Putamen (tissue), 1 donor: ENCODE data around the gene TMEM255B.
"Not testable (repeated sequence)": the region's sequence is repeated elsewhere in the genome, so short reads cannot be mapped to it uniquely, and the experiment has no call there.

Experiments used
- DNase-seq: peaks from one replicate; pipeline ENCODE4 v3.0.0-alpha.2; 2016; ENCODE audit warnings: low spot score

The TMEM255B gene

GRCh38 chr13:113758651-113759524 lies at the start of gene TMEM255B:
Gene TMEM255B, plus strand, starts transcription at chr13:113759226. Its CDS starts 44 bp downstream, at chr13:113759270.
- DNase-seq, result peak; percentile 56

GRCh38 chr13:113722921-113723320 lies 36.1 kb upstream of the TMEM255B start:
- DNase-seq, result no peak

GRCh38 chr13:113723410-113724015 lies 35.5 kb upstream of the TMEM255B start:
- no peak for DNase-seq

- DNase-seq, result no peak
Observed at GRCh38 chr13:113724016-113724758, 34.8 kb upstream of the TMEM255B start.

GRCh38 chr13:113724780-113725315 lies 34.2 kb upstream of the TMEM255B start:
- peak; percentile 77 for DNase-seq

- not testable (repeated sequence) for DNase-seq
Observed at GRCh38 chr13:113725329-113726105, 33.5 kb upstream of the TMEM255B start.

GRCh38 chr13:113726106-113726821 lies 32.8 kb upstream of the TMEM255B start:
- peak; percentile 46 for DNase-seq

- no peak for DNase-seq
Observed at GRCh38 chr13:113726961-113727411, 32.0 kb upstream of the TMEM255B start.

GRCh38 chr13:113728571-113729054 lies 30.4 kb upstream of the TMEM255B start:
- no peak for DNase-seq

- DNase-seq, result no peak
Observed at GRCh38 chr13:113729187-113730019, 29.6 kb upstream of the TMEM255B start.

- DNase-seq, result no peak
Observed at GRCh38 chr13:113730258-113730691, 28.8 kb upstream of the TMEM255B start.

GRCh38 chr13:113730831-113731191 lies 28.2 kb upstream of the TMEM255B start:
- no peak for DNase-seq

- no peak for DNase-seq
Observed at GRCh38 chr13:113731192-113732175, 27.5 kb upstream of the TMEM255B start.

- DNase-seq, result no peak
Observed at GRCh38 chr13:113732176-113732960, 26.7 kb upstream of the TMEM255B start.

GRCh38 chr13:113732961-113733950 lies 25.8 kb upstream of the TMEM255B start:
- no peak for DNase-seq

- DNase-seq, result no peak
Observed at GRCh38 chr13:113734099-113734825, 24.8 kb upstream of the TMEM255B start.
